Caco-2 (cell line): ENCODE results near the gene NINJ2. TPM values are rescaled to one million over a fixed set of nuclear protein-coding genes. Genes with fewer than 3 reads are reported as not detected.

Source experiments
- BruUV-seq: library from RNA; stranded (reverse); fragments of 400-500 nt; replicated peaks from 2 replicates; lab custom pipeline; 2021; lab: Mats Ljungman, UMichigan
- CTCF ChIA-PET: fragments of 300-600 bp; sonication (Branson Sonifier 250); formaldehyde crosslinking; loops from one replicate; lab custom pipeline; 2022; ENCODE audit warnings: antibody characterized with exemption; lab: Charles Lee
- POLR2A ChIA-PET: fragments of 300-600 bp; sonication (Branson Sonifier 250); formaldehyde crosslinking; loops from one replicate; lab custom pipeline; 2022; ENCODE audit warnings: antibody characterized with exemption; lab: Charles Lee
- DNase-seq, 2 experiments: peaks; one replicate each; pipeline versions ENCODE4 v3.0.0 to v3.0.0-alpha.2; 2020 to 2022
- H3K27me3 ChIP-seq: replicated peaks from 2 replicates; pipeline ENCODE4 v1.6.0; 2011; ENCODE audit warnings: low read length; ENCODE audit not compliant: control insufficient read depth, insufficient read depth
- H3K36me3 ChIP-seq: 2 replicates; pipeline ENCODE4 v1.5.1; 2011; ENCODE audit warnings: low read length; ENCODE audit not compliant: control insufficient read depth, insufficient read depth
- H3K4me1 ChIP-seq: fragments of 250-450 bp; sonication (Bioruptor Pico); 2 replicates; pipeline ENCODE4 v1.5.1; 2020; ENCODE audit warnings: mild to moderate bottlenecking
- H3K4me3 ChIP-seq: 2 replicates; pipeline ENCODE4 v1.5.1; 2011; ENCODE audit warnings: low read depth, mild to moderate bottlenecking, control low read depth, low read length
- H3K9me3 ChIP-seq: fragments of 250-450 bp; sonication (Bioruptor Pico); 2 replicates; pipeline ENCODE4 v1.5.1; 2020; ENCODE audit warnings: mild to moderate bottlenecking, moderate library complexity
- H3K27ac Mint-ChIP-seq: one replicate; pipeline ENCODE4 v1.8.0; 2022; ENCODE audit warnings: mixed read lengths; ENCODE audit not compliant: unreplicated experiment
- H3K27me3 Mint-ChIP-seq: one replicate; pipeline ENCODE4 v1.8.0; 2022; ENCODE audit warnings: mixed read lengths; ENCODE audit not compliant: insufficient read depth, unreplicated experiment
- H3K36me3 Mint-ChIP-seq: one replicate; pipeline ENCODE4 v1.8.0; 2022; ENCODE audit warnings: mild to moderate bottlenecking, mixed read lengths; ENCODE audit not compliant: insufficient read depth, unreplicated experiment
- H3K4me1 Mint-ChIP-seq: one replicate; pipeline ENCODE4 v1.8.0; 2022; ENCODE audit warnings: low read depth, mixed read lengths; ENCODE audit not compliant: unreplicated experiment
- H3K4me3 Mint-ChIP-seq: one replicate; pipeline ENCODE4 v1.8.0; 2022; ENCODE audit warnings: mild to moderate bottlenecking, moderate library complexity, mixed read lengths; ENCODE audit not compliant: unreplicated experiment
- H3K9me3 Mint-ChIP-seq: one replicate; pipeline ENCODE4 v1.8.0; 2022; ENCODE audit warnings: mixed read lengths; ENCODE audit not compliant: unreplicated experiment
- CTCF ChIP-seq, 2 experiments: fragments of 200-600 bp in 1 of 2; IDR thresholded peaks; 1 replicate in 1 of 2; 2 replicates in 1 of 2; pipeline versions ENCODE4 v1.5.1 to v1.8.0; 2011 to 2022; ENCODE audit warnings: antibody characterized with exemption in 1 of 2, control low read depth in 1 of 2, inconsistent platforms in 1 of 2, low read depth in 1 of 2, low read length in 1 of 2, mild to moderate bottlenecking in 1 of 2, moderate library complexity in 1 of 2; ENCODE audit not compliant: insufficient read depth in 1 of 2, severe bottlenecking in 1 of 2, unreplicated experiment in 1 of 2
- intact Hi-C: fragments of 100-400 bp; cut with micrococcal nuclease; formaldehyde crosslinking; loops from one replicate; pipeline ENCODE4 v1.10.0; 2022; ENCODE audit not compliant: unreplicated experiment
- total RNA-seq: library from RNA; stranded (reverse); gene quantifications from 2 replicates; pipeline ENCODE4 v1.2.3, GENCODE V29; 2022

Gene NINJ2
- total RNA-seq, 1 experiment from 2014 or later: 7.0 TPM

DNA sequence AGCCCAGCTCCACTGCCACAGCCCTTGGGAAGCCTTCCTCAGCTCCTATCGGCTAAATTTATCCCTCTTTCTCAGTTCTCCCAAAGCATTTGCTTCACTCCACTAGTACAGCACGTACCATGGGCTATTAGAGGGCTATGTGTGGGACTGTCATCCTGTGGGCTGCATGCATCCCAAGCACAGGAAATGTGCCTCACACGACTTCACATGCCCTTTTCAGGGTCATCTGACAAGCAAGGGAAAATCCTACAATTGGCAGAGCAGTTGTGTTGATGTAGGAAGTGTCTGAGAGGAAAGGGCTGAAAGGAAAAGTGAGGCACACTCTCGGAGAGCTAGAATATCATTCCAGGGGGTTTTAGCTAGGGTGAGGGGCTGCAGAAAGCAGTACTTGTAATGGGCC lies 47.6 kb downstream of the NINJ2 start:
- no TSS peak for BruUV-seq
- Mint-ChIP-seq H3K36me3 (peaks cover 6% of the 10 kb centered on the region), H3K27ac (no peak overlapping the region), H3K27me3 (no peaks in the 10 kb centered on the region), H3K4me3 (no peak overlapping the region), H3K9me3 (no peaks in the 10 kb centered on the region), H3K4me1 (peaks cover 6% of the 10 kb centered on the region)
- POLR2A ChIA-PET: no interaction called here
- CTCF ChIA-PET: interaction anchor here (1.8 to 3.0 kb wide), 2 partner anchors 136 to 199 kb away, joined by 10 to 46 read pairs; partner anchors contain the start of gene WNK1
- H3K4me3 ChIP-seq: no peak overlapping the region
- H3K36me3 ChIP-seq: no peaks in the 10 kb centered on the region
- no peak for DNase-seq
- H3K27me3 ChIP-seq: no peaks in the 10 kb centered on the region
- TF ChIP-seq CTCF (IDR thresholded peaks at IDR 0.05; ENCODE audit: insufficient read depth in 1 of 2, low read depth in 1 of 2, low read length in 1 of 2, severe bottlenecking in 1 of 2, unreplicated experiment in 1 of 2): no peak
- intact Hi-C loops: loop anchor here (2.0 kb wide), 2 partner anchors 17 to 27 kb away; no protein-coding TSS in a partner anchor
- H3K4me1 ChIP-seq: peaks cover 7% of the 10 kb centered on the region; the same call in 1 of the 2 replicates
- no peaks in the 10 kb centered on the region for H3K9me3 ChIP-seq

GRCh38 chr12:614411-614970 lies 48.8 kb downstream of the NINJ2 start:
- Histone ChIP-seq H3K4me3 (no peak overlapping the region), H3K4me1 (peaks cover 10% of the 10 kb centered on the region; the same call in 1 of the 2 replicates), H3K36me3 (no peaks in the 10 kb centered on the region), H3K27me3 (no peaks in the 10 kb centered on the region), H3K9me3 (no peaks in the 10 kb centered on the region)
- ChIA-PET POLR2A (interaction anchor here (0.5 to 0.6 kb wide), 2 partner anchors 163 to 209 kb away, joined by 4 to 13 read pairs; no protein-coding TSS in a partner anchor), CTCF (interaction anchor here (0.6 to 3.0 kb wide), 16 partner anchors 8 to 593 kb away, joined by 3 to 46 read pairs (median 4); partner anchors contain the start of gene WNK1)
- peak in 1 of 2 experiments; percentile 29 for TF ChIP-seq CTCF (IDR thresholded peaks at IDR 0.05; ENCODE audit: insufficient read depth in 1 of 2, low read depth in 1 of 2, low read length in 1 of 2, severe bottlenecking in 1 of 2, unreplicated experiment in 1 of 2)
- Mint-ChIP-seq H3K27me3 (no peaks in the 10 kb centered on the region), H3K4me3 (no peak overlapping the region), H3K27ac (no peak overlapping the region), H3K36me3 (peaks cover 6% of the 10 kb centered on the region), H3K9me3 (no peaks in the 10 kb centered on the region), H3K4me1 (peaks cover 6% of the 10 kb centered on the region)
- BruUV-seq: no TSS peak
- intact Hi-C loops: loop anchor here (1.0 to 2.0 kb wide), 3 partner anchors 18 to 137 kb away; no protein-coding TSS in a partner anchor
- peak; percentile 64 to 67 for DNase-seq

- no peak overlapping the region for H3K4me3 Mint-ChIP-seq
- no peaks in the 10 kb centered on the region for H3K36me3 ChIP-seq
- H3K4me3 ChIP-seq: no peak overlapping the region
- no peaks in the 10 kb centered on the region for H3K27me3 ChIP-seq
- H3K4me1 Mint-ChIP-seq: peaks cover 6% of the 10 kb centered on the region
- TF ChIP-seq CTCF (IDR thresholded peaks at IDR 0.05; ENCODE audit: insufficient read depth in 1 of 2, low read depth in 1 of 2, low read length in 1 of 2, severe bottlenecking in 1 of 2, unreplicated experiment in 1 of 2): no peak
- POLR2A ChIA-PET: interaction anchor here (0.5 to 0.6 kb wide), 2 partner anchors 163 to 210 kb away, joined by 4 to 13 read pairs; no protein-coding TSS in a partner anchor
- peaks cover 6% of the 10 kb centered on the region for H3K36me3 Mint-ChIP-seq
- peak in 1 of 2 experiments; percentile 29 for DNase-seq
- no TSS peak for BruUV-seq
- H3K4me1 ChIP-seq: peaks cover 10% of the 10 kb centered on the region; the same call in 1 of the 2 replicates
- no peak overlapping the region for H3K27ac Mint-ChIP-seq
- no peaks in the 10 kb centered on the region for H3K27me3 Mint-ChIP-seq
- intact Hi-C loops: loop anchor here (1.0 to 2.0 kb wide), 3 partner anchors 19 to 137 kb away; no protein-coding TSS in a partner anchor
- H3K9me3 Mint-ChIP-seq: no peaks in the 10 kb centered on the region
- CTCF ChIA-PET: interaction anchor here (0.6 to 3.0 kb wide), 15 partner anchors 9 to 593 kb away, joined by 3 to 46 read pairs (median 4); partner anchors contain the start of gene WNK1
- H3K9me3 ChIP-seq: no peaks in the 10 kb centered on the region
Observed at GRCh38 chr12:613996-614395, 49.2 kb downstream of the NINJ2 start.
